Hepatocyte (in vitro differentiated cells): ENCODE data around the gene ERBB4. TPM values are rescaled to one million over a fixed set of nuclear protein-coding genes. Genes with fewer than 3 reads are reported as not detected.

Source experiments
- DNase-seq: peaks from one replicate; pipeline ENCODE4 v3.0.0-alpha.2; 2016; ENCODE audit warnings: low spot score
- H2AFZ ChIP-seq: fragments of 200-600 bp; sonication (generic); 2 replicates; pipeline ENCODE4 v1.6.0; 2016; ENCODE audit warnings: antibody characterized with exemption, mild to moderate bottlenecking
- H3K27ac ChIP-seq: fragments of 200-600 bp; sonication (generic); 2 replicates; pipeline ENCODE4 v1.5.1; 2016; ENCODE audit warnings: mild to moderate bottlenecking
- H3K27me3 ChIP-seq: fragments of 200-600 bp; sonication (generic); 2 replicates; pipeline ENCODE4 v1.6.1; 2016
- H3K36me3 ChIP-seq: fragments of 200-600 bp; sonication (generic); replicated peaks from 2 replicates; pipeline ENCODE4 v1.5.1; 2016; ENCODE audit warnings: low read depth; ENCODE audit not compliant: insufficient read depth
- H3K4me1 ChIP-seq: fragments of 200-600 bp; sonication (generic); 2 replicates; pipeline ENCODE4 v1.5.1; 2016; ENCODE audit warnings: mild to moderate bottlenecking, moderate library complexity; ENCODE audit not compliant: insufficient read depth
- H3K4me2 ChIP-seq: fragments of 200-600 bp; sonication (generic); 2 replicates; pipeline ENCODE4 v1.6.0; 2016
- H3K4me3 ChIP-seq: fragments of 200-600 bp; sonication (generic); 2 replicates; pipeline ENCODE4 v1.5.1; 2016; ENCODE audit warnings: mild to moderate bottlenecking
- H3K79me2 ChIP-seq: fragments of 200-600 bp; sonication (generic); 2 replicates; pipeline ENCODE4 v1.6.0; 2017; ENCODE audit warnings: mild to moderate bottlenecking
- H3K9me2 ChIP-seq: fragments of 200-600 bp; sonication (generic); replicated peaks from 2 replicates; pipeline ENCODE4 v1.6.0; 2017; ENCODE audit warnings: mild to moderate bottlenecking; ENCODE audit not compliant: insufficient read depth
- H3K9me3 ChIP-seq: fragments of 200-600 bp; sonication (generic); 2 replicates; pipeline ENCODE4 v1.5.1; 2016; ENCODE audit warnings: low read depth, mild to moderate bottlenecking
- H4K20me1 ChIP-seq: fragments of 200-600 bp; sonication (generic); 2 replicates; pipeline ENCODE4 v1.6.0; 2016; ENCODE audit warnings: mild to moderate bottlenecking; ENCODE audit not compliant: insufficient read depth, poor library complexity, severe bottlenecking
- CTCF ChIP-seq: fragments of 200-600 bp; sonication (generic); IDR thresholded peaks from 2 replicates; pipeline ENCODE4 v1.5.1; 2016; ENCODE audit warnings: antibody characterized with exemption, mild to moderate bottlenecking; ENCODE audit not compliant: poor library complexity
- EZH2 ChIP-seq: fragments of 200-600 bp; sonication (generic); IDR thresholded peaks from 2 replicates; pipeline ENCODE4 v1.6.1; 2016; ENCODE audit warnings: antibody characterized with exemption, mild to moderate bottlenecking, borderline replicate concordance
- EZH2phosphoT487 ChIP-seq: fragments of 200-600 bp; sonication (generic); IDR thresholded peaks from one replicate; pipeline ENCODE4 v1.6.1; 2018; ENCODE audit warnings: antibody characterized with exemption, mild to moderate bottlenecking, low read depth, moderate library complexity; ENCODE audit not compliant: unreplicated experiment, severe bottlenecking
- WGBS: methylation state at CpG from one replicate; pipeline ENCODE4 v1.1.6; 2016; ENCODE audit warnings: low lambda C conversion rate; ENCODE audit errors: missing lambda C conversion rate; 5-methylcytosine and 5-hydroxymethylcytosine counted together
- polyA plus RNA-seq: library from polyadenylated mRNA; unstranded; fragments of >200 nt; fragmentation: Nextera tagmentation; extraction: Ambion mirVana; gene quantifications from 2 replicates; pipeline ENCODE4 v1.2.1, GENCODE V29; 2016
- total RNA-seq: library from RNA; depleted of rRNA; stranded (reverse); fragments of >200 nt; gene quantifications from 2 replicates; pipeline ENCODE4 v1.2.3, GENCODE V29; 2014

The ERBB4 gene
- total and polyA plus RNA-seq, 2 experiments from 2014 or later = 3.4 to 3.9 TPM

- no peaks in the 10 kb centered on the region for H3K4me1 ChIP-seq
- no peak overlapping the region for H3K4me3 ChIP-seq
- H2AFZ ChIP-seq = peak overlapping the region; percentile 4
- no peaks in the 10 kb centered on the region for H3K36me3 ChIP-seq
- H3K27me3 ChIP-seq = no peaks in the 10 kb centered on the region
- no peaks in the 10 kb centered on the region for H3K79me2 ChIP-seq
- H3K9me2 ChIP-seq = no peaks in the 10 kb centered on the region
- peak overlapping the region; percentile 69 for H3K4me2 ChIP-seq
- no peaks in the 10 kb centered on the region for H4K20me1 ChIP-seq
- 22% methylated on average over 2 of the region's 2 CpGs for WGBS
- peak; percentile 9 for DNase-seq
- H3K27ac ChIP-seq = no peak overlapping the region
- no peak for TF ChIP-seq EZH2phosphoT487
- TF ChIP-seq EZH2 = no peak
- no peak for TF ChIP-seq CTCF
- H3K9me3 ChIP-seq = no peaks in the 10 kb centered on the region
Observed at GRCh38 chr2:211591426-211591825, 947.2 kb downstream of the ERBB4 start.

GRCh38 chr2:211568439-211568838 is 970.2 kb downstream of the ERBB4 start:
- H3K9me3 ChIP-seq = no peaks in the 10 kb centered on the region
- no peak overlapping the region for H3K4me3 ChIP-seq
- DNase-seq = no peak
- H3K36me3 ChIP-seq = no peaks in the 10 kb centered on the region
- no peaks in the 10 kb centered on the region for H3K79me2 ChIP-seq
- H3K4me1 ChIP-seq = no peaks in the 10 kb centered on the region
- WGBS = 85% methylated on average over 3 of the region's 3 CpGs
- H3K9me2 ChIP-seq = no peaks in the 10 kb centered on the region
- TF ChIP-seq EZH2 (no peak), CTCF (no peak), EZH2phosphoT487 (no peak)
- H3K4me2 ChIP-seq = no peak overlapping the region
- H3K27me3 ChIP-seq = no peaks in the 10 kb centered on the region
- H3K27ac ChIP-seq = no peak overlapping the region
- H4K20me1 ChIP-seq = no peaks in the 10 kb centered on the region
- H2AFZ ChIP-seq = no peak overlapping the region

- H3K4me1 ChIP-seq = no peaks in the 10 kb centered on the region
- no peaks in the 10 kb centered on the region for H4K20me1 ChIP-seq
- 87% methylated on average over 3 of the region's 3 CpGs for WGBS
- no peaks in the 10 kb centered on the region for H3K79me2 ChIP-seq
- H2AFZ ChIP-seq = no peak overlapping the region
- no peaks in the 10 kb centered on the region for H3K9me3 ChIP-seq
- H3K27ac ChIP-seq = no peak overlapping the region
- H3K36me3 ChIP-seq = no peaks in the 10 kb centered on the region
- DNase-seq = no peak
- H3K4me3 ChIP-seq = no peak overlapping the region
- no peaks in the 10 kb centered on the region for H3K9me2 ChIP-seq
- H3K4me2 ChIP-seq = no peak overlapping the region
- no peaks in the 10 kb centered on the region for H3K27me3 ChIP-seq
- TF ChIP-seq EZH2phosphoT487 = no peak
- TF ChIP-seq CTCF = no peak
- TF ChIP-seq EZH2 = no peak
Observed at GRCh38 chr2:211564441-211564840, 974.2 kb downstream of the ERBB4 start.

- Histone ChIP-seq H3K27ac (no peak overlapping the region), H3K4me3 (no peak overlapping the region), H3K9me2 (no peaks in the 10 kb centered on the region), H3K27me3 (no peaks in the 10 kb centered on the region), H4K20me1 (no peaks in the 10 kb centered on the region), H3K4me1 (no peaks in the 10 kb centered on the region), H3K4me2 (no peak overlapping the region), H3K36me3 (no peaks in the 10 kb centered on the region), H3K9me3 (no peaks in the 10 kb centered on the region), H3K79me2 (no peaks in the 10 kb centered on the region), H2AFZ (no peak overlapping the region)
- WGBS = 92% methylated on average over 3 of the region's 3 CpGs
- no peak for DNase-seq
- TF ChIP-seq EZH2phosphoT487 (no peak), EZH2 (no peak), CTCF (no peak)
Observed at GRCh38 chr2:211545582-211545981, 993.0 kb downstream of the ERBB4 start.
